HG03460 (cell line): ENCODE measurements around the gene NRG2.

Experiments used
- ATAC-seq: cut with Tn5 transposase; IDR thresholded peaks from one replicate; pipeline ENCODE4 v1.9.1; 2021; ENCODE audit not compliant: unreplicated experiment

The NRG2 gene

GRCh38 chr5:140042643-140043507 lies at the start of gene NRG2:
TSS of gene NRG2 (minus strand) at chr5:140043299.
- ATAC-seq = peak; percentile 64

DNA sequence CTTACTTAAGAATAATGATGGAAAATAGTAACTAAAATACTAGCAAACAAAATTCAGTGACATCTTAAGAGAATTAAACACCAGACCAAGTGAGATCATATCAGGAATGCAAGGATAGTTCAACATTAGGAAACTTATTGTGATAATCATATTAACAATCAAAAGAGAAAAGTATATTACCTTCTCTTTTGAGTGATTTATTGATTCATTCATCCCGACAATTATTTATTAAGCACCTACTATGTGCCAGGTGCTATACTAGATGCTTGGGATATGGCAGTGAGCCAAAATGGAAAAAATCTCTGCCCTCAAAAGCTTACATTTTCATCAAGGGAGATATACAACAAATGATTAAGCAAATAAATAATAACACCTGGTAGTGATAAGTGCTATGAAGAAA lies 47.2 kb upstream of the NRG2 start:
- no peak for ATAC-seq

DNA sequence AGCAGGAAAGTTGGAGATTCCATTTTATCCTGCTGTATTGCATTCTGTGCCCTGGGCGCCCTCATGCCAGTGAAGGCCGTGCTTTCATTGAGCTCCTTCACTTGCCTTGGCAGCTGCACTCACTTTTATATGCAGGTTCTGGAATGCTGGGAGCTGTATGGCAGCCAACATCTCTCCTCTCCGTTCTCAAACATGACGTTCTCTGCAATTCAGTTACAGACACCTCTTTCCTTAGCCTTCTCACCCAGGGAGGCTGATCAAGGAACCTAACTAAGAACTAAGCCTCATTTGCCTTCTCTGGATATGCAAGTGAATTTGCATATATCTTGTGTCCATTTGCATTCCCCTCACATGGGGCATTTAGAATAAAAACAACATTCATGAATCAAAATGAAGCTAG lies 41.4 kb upstream of the NRG2 start:
- no peak for ATAC-seq

- no peak for ATAC-seq
Observed at GRCh38 chr5:140083650-140084049, 40.6 kb upstream of the NRG2 start.

DNA sequence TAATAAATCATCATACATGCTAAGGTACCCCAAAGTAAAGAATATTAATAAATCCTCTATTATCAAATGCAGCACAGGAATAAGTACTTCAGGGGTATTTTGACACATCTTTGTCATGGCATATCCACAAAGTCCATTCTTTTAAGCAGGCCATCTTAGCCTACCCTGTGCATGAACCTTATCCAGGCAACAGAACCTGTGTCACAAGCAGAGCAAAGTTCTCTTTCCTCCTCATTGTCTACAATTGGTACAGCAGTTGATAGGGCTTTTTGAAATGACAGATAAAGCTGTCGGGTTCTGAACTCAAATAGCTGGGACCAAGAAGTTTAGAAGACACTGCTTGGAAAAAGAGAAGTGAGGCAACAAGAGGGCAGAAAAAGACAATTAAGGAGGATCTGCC lies 40.0 kb upstream of the NRG2 start:
- ATAC-seq = no peak

- ATAC-seq = no peak
Observed at GRCh38 chr5:140076788-140077187, 33.7 kb upstream of the NRG2 start.

- no peak for ATAC-seq
Observed at GRCh38 chr5:140076142-140076541, 33.0 kb upstream of the NRG2 start.

- no peak for ATAC-seq
Observed at GRCh38 chr5:140075371-140075770, 32.3 kb upstream of the NRG2 start.

GRCh38 chr5:140073296-140073695 lies 30.2 kb upstream of the NRG2 start:
- no peak for ATAC-seq

DNA sequence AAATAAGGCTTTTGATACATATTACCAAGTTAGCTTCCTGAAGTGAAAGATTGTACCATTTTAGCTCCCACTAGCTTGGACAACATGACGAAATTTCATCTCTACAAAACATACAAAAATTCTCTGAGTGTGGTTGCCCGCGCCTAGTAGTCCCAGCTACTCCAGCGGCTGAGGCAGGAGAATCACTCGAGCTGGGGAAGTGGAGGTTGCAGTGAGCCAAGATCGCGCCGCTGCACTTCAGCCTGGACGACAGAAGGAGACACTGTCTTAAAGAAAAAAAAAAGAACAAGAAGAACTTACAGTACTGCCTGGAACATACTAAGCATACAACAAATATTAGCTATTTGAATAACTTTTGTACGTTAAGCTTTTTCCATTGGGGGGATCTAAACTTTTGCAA lies 29.7 kb upstream of the NRG2 start:
- ATAC-seq = no peak

- no peak for ATAC-seq
Observed at GRCh38 chr5:140060816-140061215, 17.7 kb upstream of the NRG2 start.

GRCh38 chr5:140058212-140058932 lies 15.3 kb upstream of the NRG2 start:
- ATAC-seq = no peak

- ATAC-seq = no peak
Observed at GRCh38 chr5:140056880-140057279, 13.8 kb upstream of the NRG2 start.

GRCh38 chr5:140055152-140055551 lies 12.1 kb upstream of the NRG2 start:
- no peak for ATAC-seq

DNA sequence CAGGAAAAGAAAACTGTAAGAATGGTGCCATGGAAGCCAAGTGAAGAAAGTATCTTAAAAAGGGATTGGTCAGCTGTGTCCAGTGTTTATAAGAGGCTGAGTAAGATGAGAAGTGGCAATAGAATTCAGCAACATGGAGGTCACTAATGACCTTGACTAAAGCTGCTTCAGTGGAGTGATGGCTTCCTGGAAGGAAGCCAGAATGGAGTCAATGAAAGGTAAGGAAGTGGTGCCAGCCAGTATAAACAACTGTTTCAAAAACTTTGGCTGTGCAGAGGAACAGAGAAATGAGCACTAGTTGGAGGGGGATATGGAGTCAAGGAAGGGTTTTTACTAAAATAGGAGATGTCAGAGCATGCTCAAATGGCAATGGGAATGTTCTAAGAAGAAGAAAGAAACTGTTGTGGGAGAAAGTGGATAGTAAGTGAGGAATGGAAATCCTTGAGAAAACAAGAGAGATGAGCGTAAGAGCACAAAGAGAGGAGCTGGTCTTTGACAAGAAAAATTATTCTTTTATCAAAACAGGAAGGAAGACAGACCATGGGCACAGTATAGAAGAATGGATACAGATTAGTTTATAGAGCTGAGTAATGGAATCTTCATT lies 11.1 kb upstream of the NRG2 start:
- no peak for ATAC-seq

- ATAC-seq = no peak
Observed at GRCh38 chr5:140051950-140052349, 8.9 kb upstream of the NRG2 start.

DNA sequence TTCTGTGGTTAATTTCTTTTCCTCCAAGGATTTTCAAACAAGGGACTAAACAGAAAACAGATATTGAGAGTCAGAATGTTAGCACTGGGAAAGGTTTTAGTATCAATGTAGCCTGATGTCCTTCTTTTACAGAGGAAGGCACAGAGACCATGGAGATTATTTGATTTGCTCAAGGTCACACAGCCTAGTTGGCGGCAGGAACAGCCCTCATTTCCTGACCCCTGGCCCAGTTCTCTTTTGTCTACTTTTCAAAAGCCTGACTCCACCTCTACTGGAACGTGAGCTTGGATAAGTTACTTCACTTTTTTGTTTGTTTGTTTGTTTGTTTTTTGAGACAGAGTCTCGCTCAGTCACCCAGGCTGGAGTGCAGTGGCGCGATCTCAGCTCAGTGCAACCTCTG lies 6.6 kb upstream of the NRG2 start:
- no peak for ATAC-seq

DNA sequence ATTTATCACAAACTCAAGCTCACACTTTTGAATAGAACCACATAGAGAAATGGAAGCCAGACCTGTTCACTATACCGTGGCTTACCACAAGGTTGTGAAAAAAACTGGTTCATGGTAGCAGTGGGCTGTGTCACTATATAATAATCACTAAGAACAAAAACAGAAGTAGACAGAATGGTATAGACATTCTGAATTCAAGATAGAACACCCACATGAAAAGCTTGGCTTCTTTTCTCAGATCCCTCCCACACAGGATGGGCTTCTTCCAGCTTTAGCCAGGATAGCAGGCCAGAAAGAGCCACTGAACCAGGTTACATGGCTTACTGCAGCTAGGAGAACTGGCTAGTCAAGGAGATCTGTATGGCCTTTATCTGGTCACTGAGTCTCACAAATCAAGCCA lies 6.1 kb upstream of the NRG2 start:
- ATAC-seq = no peak

GRCh38 chr5:140044041-140044440 lies 942 bp upstream of the NRG2 start:
- no peak for ATAC-seq

- peak; percentile 5 for ATAC-seq
Observed at GRCh38 chr5:140043508-140043872, 391 bp upstream of the NRG2 start.

- ATAC-seq = peak; percentile 1
Observed at GRCh38 chr5:140042393-140042642, 781 bp downstream of the NRG2 start.
